ENCODE measurements around the gene ANKRD34A. TPM values are rescaled to one million over a fixed set of nuclear protein-coding genes. Genes with fewer than 3 reads are reported as not detected.
"Not testable (repeated sequence)": the region's sequence is repeated elsewhere in the genome, so short reads cannot be mapped to it uniquely, and the experiment has no call there.

The ANKRD34A gene
- total RNA-seq, 3 donors from 2014 or later: 0.14 to 0.63 (median 0.41) TPM

DNA sequence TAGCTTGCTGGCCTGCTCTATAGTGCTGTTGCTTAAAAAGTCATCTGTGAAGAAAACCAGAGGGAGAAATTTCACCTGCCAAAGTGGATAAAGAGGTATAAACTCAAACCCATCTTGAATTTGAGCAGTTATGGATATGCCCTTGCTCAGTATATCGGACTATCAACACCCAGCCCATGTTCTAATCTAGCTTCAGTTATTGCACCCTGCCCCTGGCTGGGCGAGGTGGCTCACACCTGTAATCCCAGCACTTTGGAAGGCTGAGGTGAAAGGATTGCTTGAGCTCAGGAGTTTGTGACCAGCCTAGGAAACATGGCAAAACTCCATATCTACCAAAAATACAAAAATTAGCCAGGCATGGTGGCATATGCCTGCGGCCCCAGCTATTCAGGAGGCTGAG, 19.8 kb downstream of the ANKRD34A start:
- ATAC-seq: peak; percentile 25
- Histone ChIP-seq H3K4me3 (no peak overlapping the region), H3K36me3 (ENCODE audit: low read depth) (peaks cover 2% of the 10 kb centered on the region), H3K4me1 (ENCODE audit: low read depth) (no peaks in the 10 kb centered on the region), H3K9me3 (no peaks in the 10 kb centered on the region)
- TF ChIP-seq, protein P1, sequence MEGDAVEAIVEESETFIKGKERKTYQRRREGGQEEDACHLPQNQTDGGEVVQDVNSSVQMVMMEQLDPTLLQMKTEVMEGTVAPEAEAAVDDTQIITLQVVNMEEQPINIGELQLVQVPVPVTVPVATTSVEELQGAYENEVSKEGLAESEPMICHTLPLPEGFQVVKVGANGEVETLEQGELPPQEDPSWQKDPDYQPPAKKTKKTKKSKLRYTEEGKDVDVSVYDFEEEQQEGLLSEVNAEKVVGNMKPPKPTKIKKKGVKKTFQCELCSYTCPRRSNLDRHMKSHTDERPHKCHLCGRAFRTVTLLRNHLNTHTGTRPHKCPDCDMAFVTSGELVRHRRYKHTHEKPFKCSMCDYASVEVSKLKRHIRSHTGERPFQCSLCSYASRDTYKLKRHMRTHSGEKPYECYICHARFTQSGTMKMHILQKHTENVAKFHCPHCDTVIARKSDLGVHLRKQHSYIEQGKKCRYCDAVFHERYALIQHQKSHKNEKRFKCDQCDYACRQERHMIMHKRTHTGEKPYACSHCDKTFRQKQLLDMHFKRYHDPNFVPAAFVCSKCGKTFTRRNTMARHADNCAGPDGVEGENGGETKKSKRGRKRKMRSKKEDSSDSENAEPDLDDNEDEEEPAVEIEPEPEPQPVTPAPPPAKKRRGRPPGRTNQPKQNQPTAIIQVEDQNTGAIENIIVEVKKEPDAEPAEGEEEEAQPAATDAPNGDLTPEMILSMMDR (IDR thresholded peaks at IDR 0.05): no peak
- intact Hi-C loops (cut with DNase I, micrococcal nuclease): no loop called here
- peak in 1 of 3 donors; percentile 27 for DNase-seq

DNA sequence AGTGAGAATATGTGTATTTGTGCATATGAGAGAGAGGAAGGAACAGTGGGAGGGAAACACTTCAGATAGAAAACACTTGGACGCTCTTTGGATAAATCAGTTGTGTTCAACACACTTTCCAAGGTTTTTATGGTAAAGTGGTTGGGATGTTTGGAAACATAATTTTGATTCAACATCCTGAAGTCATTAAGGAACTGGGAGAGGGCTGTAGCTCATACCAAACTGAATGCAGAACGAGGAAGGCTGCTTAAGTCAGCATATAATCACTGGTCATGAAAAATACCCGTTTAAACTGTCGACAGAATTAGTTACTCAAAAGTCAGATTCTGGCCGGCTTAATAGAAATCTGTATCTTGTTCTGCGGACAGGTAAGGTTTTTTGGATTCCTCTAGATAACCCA, 21.5 kb downstream of the ANKRD34A start:
- TF ChIP-seq, protein P1 (IDR thresholded peaks at IDR 0.05): no peak
- Histone ChIP-seq H3K4me1 (ENCODE audit: low read depth) (no peaks in the 10 kb centered on the region), H3K4me3 (no peak overlapping the region), H3K36me3 (ENCODE audit: low read depth) (peaks cover 2% of the 10 kb centered on the region), H3K9me3 (no peaks in the 10 kb centered on the region)
- intact Hi-C loops (cut with DNase I, micrococcal nuclease): no loop called here
- ATAC-seq (no peak), DNase-seq (no peak)

DNA sequence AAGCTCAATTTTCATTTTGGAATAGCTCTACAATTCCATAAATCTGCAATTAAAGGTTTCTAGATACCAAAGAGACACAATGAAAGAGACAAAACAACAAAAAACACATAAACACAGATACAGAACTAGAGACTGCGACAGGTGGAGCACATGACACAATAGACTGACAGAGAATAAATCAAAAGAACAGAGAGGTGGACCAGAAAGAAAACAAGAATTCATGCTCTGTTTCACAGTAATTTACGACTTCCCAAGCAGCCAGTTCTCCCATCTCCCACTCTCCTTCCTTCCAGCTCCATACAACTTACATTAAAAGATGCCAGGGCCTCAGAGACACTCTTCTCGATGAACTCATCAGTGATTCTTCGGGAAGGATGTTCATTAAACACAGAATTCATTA, 22.0 kb downstream of the ANKRD34A start:
- intact Hi-C loops (cut with DNase I, micrococcal nuclease): no loop called here
- ATAC-seq (no peak), DNase-seq (no peak)
- H3K36me3 ChIP-seq (ENCODE audit: low read depth): peaks cover 2% of the 10 kb centered on the region
- TF ChIP-seq, protein P1 (IDR thresholded peaks at IDR 0.05): no peak
- H3K4me1 ChIP-seq (ENCODE audit: low read depth): no peaks in the 10 kb centered on the region
- no peaks in the 10 kb centered on the region for H3K9me3 ChIP-seq
- H3K4me3 ChIP-seq: no peak overlapping the region

DNA sequence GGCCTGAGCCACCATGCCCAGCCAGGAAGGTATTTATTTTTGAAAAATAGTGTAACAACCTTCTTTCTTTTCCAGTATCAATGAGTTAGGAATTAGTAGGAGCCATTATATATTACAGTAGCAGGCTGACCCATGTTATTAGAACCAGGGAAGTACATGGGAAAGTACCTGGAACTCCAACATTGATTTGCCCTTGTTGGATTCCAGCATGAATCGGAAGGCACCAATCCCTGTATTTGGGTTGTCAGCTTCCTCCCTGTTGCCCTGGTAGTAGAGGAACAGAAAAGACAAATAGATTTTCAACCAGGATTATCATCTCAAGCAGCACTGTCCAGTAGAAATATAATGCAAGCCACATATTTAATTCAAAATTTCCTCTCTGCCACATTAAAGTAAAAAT, 26.9 kb downstream of the ANKRD34A start:
- DNase-seq (no peak), ATAC-seq (no peak)
- no peaks in the 10 kb centered on the region for H3K4me1 ChIP-seq (ENCODE audit: low read depth)
- H3K9me3 ChIP-seq: no peaks in the 10 kb centered on the region
- TF ChIP-seq, protein P1 (IDR thresholded peaks at IDR 0.05): no peak
- H3K36me3 ChIP-seq (ENCODE audit: low read depth): no peaks in the 10 kb centered on the region
- intact Hi-C loops (cut with DNase I, micrococcal nuclease): no loop called here
- H3K4me3 ChIP-seq: no peak overlapping the region

DNA sequence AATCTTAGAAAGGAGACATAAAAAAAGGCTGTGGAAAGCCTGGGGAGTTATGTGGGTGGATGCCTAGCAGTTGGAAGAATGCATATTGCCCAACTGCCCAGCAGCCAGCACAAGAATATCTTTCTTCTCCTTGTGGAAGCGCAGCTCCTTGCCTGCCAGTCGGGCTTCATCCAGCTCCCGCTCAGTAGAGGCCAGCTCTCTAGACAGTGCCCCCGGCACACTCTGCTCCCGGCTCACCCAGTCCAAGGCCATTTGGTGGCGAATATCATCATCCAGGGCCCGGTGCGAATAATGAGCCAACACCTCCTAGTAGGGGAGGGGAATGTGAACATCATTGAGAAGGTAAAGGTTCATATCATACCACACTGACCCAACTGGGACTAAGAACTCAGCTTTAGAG, 28.1 kb downstream of the ANKRD34A start:
- no peaks in the 10 kb centered on the region for H3K4me1 ChIP-seq (ENCODE audit: low read depth)
- H3K9me3 ChIP-seq: no peaks in the 10 kb centered on the region
- TF ChIP-seq, protein P1 (IDR thresholded peaks at IDR 0.05): no peak
- no peak for ATAC-seq
- no peak for DNase-seq
- H3K4me3 ChIP-seq: no peak overlapping the region
- intact Hi-C loops (cut with DNase I, micrococcal nuclease): no loop called here
- no peaks in the 10 kb centered on the region for H3K36me3 ChIP-seq (ENCODE audit: low read depth)

DNA sequence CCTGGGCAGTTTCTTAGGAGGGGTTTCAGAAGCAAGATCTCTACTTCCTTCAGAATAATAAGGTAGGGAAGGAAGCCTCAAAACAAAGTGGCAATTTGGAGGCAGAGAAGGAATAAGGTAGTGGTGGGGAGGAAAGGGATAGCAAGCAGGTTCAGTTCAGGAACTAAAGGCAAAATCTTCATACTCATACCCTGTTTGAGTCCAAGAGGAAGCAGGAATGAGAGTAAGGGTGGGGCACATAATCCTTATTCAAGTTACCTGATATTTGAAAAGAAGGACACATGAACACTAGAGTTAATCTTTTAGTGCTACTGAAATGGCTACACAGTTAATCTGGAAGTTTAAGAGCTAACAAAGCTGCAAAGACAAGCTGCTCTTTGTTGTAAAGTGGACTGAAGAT, 28.7 kb downstream of the ANKRD34A start:
- intact Hi-C loops (cut with DNase I, micrococcal nuclease): no loop called here
- DNase-seq (no peak), ATAC-seq (peak; percentile 55)
- no peaks in the 10 kb centered on the region for H3K4me1 ChIP-seq (ENCODE audit: low read depth)
- TF ChIP-seq, protein P1 (IDR thresholded peaks at IDR 0.05): no peak
- no peak overlapping the region for H3K4me3 ChIP-seq
- no peaks in the 10 kb centered on the region for H3K9me3 ChIP-seq
- no peaks in the 10 kb centered on the region for H3K36me3 ChIP-seq (ENCODE audit: low read depth)

DNA sequence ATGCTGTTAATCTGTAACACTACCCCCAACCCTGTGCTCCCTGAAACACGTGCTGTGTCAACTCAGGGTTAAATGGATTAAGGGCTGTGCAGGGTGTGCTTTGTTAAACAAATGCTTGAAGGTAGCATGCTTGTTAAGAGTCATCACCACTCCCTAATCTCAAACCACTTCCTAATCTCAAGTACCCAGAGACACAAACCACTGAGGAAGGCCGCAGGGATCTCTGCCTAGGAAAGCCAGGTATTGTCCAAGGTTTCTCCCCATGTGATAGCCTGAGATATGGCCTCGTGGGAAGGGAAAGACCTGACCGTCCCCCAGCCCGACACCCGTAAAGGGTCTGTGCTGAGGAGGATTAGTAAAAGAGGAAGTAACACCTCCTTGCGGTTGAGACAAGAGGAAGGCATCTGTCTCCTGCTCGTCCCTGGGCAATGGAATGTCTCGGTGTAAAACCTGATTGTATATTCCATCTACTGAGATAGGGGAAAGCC, 31.8 kb downstream of the ANKRD34A start:
- H3K4me3 ChIP-seq; ATAC-seq; H3K36me3 ChIP-seq (ENCODE audit: low read depth); intact Hi-C loops (cut with DNase I, micrococcal nuclease); H3K4me1 ChIP-seq (ENCODE audit: low read depth); DNase-seq; H3K9me3 ChIP-seq: not testable (repeated sequence)
